ENCODE measurements around the gene GRIK1.

The GRIK1 gene

GRCh38 chr21:29661672-29662442, 277.9 kb downstream of the GRIK1 start:
- DNase-seq = no peak

DNA sequence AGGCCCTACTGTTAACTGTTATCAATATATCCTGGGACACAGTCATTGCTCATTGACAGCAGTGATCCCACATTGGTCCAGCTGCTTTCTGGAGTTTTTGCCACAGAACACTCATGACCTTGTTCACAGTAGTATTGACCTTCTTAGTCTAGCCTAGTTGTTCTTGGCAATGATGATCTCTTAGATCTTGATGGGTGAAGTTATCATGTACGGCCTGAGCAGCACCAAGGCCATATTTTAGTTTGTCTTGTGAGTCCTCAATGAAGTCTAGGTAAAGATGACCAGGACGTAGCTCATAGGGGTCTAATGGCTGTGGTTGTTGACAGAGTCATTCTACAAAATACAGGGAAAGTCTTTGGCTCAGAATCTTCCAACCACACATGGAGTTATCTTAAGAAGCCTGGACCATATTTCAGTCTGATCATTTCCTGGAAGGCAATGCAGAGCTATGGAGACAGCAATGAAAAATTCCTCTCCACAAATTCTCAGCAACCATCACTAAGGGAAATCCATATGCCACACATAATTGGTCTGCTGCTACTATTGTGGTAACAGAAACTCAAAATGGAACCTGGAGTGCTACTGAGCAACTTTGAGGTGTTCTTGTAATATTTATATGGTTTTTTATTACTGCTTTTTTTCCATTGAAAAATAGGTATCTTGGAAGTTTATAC, 279.6 kb downstream of the GRIK1 start:
- no peak for DNase-seq

GRCh38 chr21:29658934-29659203, 280.9 kb downstream of the GRIK1 start:
- no peak for DNase-seq

DNA sequence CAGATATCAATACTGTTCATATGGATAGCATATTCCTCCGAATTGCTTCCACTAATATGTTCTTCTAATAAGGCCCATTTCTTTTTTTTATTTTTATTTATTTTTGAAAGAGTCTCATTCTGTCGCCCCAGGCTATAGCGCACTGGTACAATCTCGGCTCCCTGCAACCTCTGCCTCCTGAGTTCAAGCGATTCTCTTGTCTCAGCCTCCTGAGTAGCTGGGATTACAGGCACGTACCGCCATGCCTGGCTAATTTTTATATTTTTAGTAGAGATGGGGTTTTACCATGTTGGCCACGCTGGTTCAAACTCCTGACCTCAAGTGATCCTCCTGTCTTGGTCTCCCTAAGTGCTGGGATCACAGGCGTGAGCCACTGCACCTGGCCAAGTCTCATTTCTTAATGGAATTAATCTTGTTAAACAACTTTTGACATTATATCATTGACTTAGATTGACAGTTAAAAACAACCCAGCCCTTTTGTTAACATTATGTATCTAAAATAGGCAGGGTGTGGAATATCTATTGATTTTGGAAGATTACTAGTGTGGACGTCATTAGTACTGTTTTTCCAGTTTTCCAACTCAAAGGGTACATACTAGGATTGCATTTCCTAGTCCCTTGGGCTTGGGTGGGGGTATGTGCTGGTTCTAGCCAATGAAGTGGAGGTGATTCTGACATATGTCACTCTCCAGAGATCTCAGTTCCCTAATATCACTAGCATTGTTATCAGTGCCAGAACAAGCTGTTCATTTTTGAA, 281.4 kb downstream of the GRIK1 start:
- no peak for DNase-seq

DNA sequence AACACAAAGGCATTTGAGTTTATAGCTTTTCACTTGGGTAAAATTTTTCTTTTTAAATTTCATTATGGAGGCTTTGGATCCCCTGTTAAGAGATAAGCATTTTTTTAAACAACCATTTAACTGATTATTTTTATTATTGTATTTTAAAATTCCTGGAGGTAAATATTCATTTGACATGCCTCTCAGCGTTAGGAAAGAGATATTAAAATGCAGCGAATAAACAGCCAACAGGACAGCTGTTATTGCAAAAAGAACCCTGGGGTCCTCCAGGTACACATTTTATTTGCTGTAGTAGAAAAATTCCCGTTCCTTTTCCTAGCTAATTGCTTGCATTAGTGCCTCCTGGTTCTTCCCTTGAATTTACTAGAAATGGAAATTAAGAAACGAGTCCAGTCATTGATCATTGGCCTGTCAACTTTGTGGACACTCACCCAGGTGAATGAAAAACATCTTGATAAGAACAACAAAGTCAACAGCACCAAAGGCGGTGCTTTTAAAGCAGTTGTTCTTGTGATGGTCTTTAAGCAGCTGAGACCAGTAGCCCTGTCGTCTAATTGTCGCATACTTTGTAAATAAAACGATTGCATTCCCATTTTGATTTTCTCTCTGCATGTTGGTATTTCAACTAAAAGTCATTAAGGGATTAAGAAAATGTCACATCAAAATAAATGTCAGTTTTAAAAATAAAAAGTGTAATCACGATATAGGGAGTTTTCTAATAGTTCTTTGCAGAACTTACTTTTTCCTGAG, 282.4 kb downstream of the GRIK1 start:
- DNase-seq = no peak

DNA sequence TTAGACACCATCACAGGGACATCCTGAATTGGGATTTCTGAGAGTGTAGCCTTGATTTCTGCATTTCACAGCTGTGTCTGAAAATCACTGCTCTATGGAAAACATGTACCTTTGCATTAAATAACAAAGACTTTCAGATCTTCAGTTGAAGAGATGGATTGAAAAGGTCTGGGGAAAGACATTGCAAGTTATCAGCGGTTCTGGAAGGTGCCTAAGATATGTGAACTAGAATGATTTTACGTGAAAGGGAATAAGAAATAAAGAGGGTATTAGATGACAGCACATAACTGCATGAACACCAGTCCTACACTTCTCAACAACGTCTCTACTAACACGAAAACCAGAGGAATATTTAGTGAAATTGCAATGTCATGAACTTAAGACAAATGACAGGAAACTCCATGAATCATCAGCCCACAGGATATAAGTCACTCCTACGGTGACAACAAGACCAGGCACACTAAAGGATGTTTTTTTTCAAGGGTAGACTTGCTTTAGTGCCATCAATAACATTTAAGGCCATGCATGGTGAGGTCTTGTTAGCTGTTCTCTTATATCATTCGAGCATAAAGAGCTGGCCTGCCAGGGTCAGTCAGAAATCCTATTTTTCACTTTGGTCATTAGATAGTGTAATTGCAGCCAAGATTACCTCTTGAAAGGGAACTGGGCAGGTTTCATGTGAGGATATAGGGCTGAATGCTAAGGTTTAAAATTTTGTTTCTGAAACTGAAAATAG, 283.1 kb downstream of the GRIK1 start:
- no peak for DNase-seq

- DNase-seq = no peak
Observed at GRCh38 chr21:29655577-29655976, 284.2 kb downstream of the GRIK1 start.

- DNase-seq = no peak
Observed at GRCh38 chr21:29654855-29655254, 284.9 kb downstream of the GRIK1 start.

DNA sequence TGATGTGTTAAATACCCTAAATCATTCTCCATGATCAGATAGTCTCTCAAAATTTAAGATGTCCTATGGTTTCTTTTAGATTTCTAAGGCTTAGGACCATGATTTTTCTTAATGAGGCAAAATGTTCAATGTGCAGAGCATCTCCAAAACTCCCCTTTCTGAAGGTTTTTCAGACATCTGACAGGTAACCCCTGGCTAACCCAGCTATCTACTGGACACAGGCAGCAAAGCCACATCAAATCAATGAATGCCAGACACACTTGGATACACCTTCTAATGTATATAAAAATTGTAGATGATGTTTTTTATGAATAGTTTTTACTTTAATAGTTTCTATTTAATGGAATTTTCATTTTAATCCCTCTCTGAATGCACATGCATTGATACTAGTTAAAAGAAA, 285.6 kb downstream of the GRIK1 start:
- no peak for DNase-seq

DNA sequence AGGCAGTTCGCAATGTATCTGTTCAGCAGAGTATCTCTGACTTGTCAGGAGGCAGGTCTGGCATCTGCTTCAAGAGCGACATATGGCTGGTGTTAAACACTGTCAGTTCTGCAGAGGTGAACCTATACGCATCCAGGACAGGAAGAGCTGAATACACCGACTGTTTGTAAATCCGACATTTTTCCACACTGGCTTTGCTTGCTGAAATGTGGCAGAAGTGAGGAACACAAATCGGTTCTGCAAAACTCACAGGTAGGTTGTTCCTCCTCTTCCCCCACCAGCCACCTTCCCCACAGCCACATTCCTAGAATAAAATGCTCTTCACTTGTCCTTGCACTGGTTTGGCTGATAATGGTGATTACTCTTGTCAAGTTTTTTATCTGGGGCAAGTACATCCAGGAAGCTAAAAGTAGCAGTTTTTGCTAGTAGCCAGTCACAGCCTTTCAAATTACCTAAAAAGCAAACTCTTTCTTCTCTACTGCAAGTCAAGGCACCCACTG, 289.2 kb downstream of the GRIK1 start:
- DNase-seq = no peak

- DNase-seq = no peak
Observed at GRCh38 chr21:29649406-29649814, 290.4 kb downstream of the GRIK1 start.

- no peak for DNase-seq
Observed at GRCh38 chr21:29648710-29649240, 291.0 kb downstream of the GRIK1 start.

DNA sequence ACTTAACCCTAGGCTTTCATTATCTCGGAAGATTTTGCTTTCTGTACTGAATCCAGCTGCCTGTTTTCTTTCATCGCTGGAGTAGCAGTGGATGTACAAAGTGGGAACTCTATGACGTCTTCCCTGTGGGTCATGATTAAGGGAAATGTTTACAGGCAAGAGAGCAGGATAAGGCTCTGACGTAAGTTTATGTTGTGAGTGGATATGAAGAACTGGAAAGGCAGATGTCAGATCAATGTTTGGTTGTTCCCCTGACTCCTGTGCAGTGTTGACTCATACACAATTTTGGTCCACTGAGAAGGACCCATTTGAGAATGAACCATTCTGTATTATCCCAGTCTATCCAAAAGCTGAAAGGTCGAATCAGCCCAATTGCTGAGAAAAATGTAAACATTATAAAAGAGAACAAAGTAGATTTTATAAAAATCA, 292.4 kb downstream of the GRIK1 start:
- no peak for DNase-seq

- DNase-seq = no peak
Observed at GRCh38 chr21:29645666-29646553, 293.9 kb downstream of the GRIK1 start.

GRCh38 chr21:29643289-29643688, 296.5 kb downstream of the GRIK1 start:
- DNase-seq = no peak

- no peak for DNase-seq
Observed at GRCh38 chr21:29642551-29643245, 297.1 kb downstream of the GRIK1 start.

DNA sequence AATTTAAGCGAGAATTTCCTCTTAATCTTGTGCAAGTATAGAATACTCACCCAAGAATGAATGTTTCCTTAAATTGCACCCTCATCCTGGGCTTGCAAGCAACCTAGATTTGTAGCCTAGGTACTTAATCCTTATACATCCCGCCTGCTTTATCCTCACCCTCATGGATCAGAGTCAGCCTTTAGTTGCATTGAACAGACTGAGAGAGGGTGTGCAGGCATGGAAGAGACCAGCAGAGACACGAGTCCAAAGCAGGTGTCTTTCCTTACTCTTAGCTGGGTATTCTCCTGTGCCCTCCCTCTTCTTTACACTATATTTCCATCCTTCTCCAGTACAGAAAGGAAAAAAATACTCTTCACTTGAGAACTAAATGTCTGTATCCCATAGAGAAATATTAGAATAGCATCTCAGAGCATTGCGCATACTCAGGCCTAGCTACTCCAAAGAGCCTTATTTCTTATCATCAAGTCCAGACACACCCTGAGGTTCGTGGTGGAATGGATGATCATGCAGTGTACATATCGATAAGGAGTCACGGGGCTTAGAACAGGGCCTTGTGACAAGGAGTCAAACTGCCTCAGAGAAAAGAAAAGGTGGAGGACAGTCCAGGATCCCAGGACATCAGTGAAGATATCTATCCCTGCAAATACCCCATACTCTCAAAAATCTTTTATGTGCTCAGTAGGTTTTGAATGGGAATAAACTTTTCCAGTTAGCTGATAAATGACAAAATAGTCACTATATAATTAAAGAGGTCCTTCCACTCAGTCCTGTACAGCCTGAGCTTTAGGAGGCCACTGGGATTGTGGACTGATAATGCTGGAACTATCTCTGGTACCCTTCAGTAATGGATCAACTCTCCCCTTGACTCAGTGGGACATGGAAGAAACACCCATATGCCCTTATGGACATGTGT, 297.9 kb downstream of the GRIK1 start:
- no peak for DNase-seq

- DNase-seq = no peak
Observed at GRCh38 chr21:29641001-29641634, 298.7 kb downstream of the GRIK1 start.

GRCh38 chr21:29640080-29640508, 299.7 kb downstream of the GRIK1 start:
- no peak for DNase-seq

Measured in central memory CD4-positive, alpha-beta T cell (primary cell).